SJCRH30 (cell line): ENCODE measurements around the gene ASPHD2. TPM values are rescaled to one million over a fixed set of nuclear protein-coding genes. Genes with fewer than 3 reads are reported as not detected.
A peak's percentile ranks its signal among the peaks of the same experiment; 100 is the strongest.

Experiments used
- DNase-seq, 2 experiments: peaks; one replicate each; pipeline ENCODE4 v3.0.0-alpha.2; 2015 to 2020
- H3K27ac ChIP-seq: fragments of 250-450 bp; sonication (Bioruptor Pico); 2 replicates; pipeline ENCODE4 v1.5.1; 2020; ENCODE audit warnings: mild to moderate bottlenecking, moderate library complexity
- H3K27me3 ChIP-seq: fragments of 250-450 bp; sonication (Bioruptor Pico); 2 replicates; pipeline ENCODE4 v1.5.1; 2020; ENCODE audit warnings: mild to moderate bottlenecking, moderate library complexity
- H3K36me3 ChIP-seq: fragments of 250-450 bp; sonication (Bioruptor Pico); 2 replicates; pipeline ENCODE4 v1.5.1; 2020; ENCODE audit warnings: mild to moderate bottlenecking, moderate library complexity
- H3K4me1 ChIP-seq: fragments of 250-450 bp; sonication (Bioruptor Pico); 2 replicates; pipeline ENCODE4 v1.5.1; 2020; ENCODE audit warnings: mild to moderate bottlenecking, moderate library complexity
- H3K4me3 ChIP-seq: fragments of 250-450 bp; sonication (Bioruptor Pico); 2 replicates; pipeline ENCODE4 v1.5.1; 2020; ENCODE audit warnings: mild to moderate bottlenecking, moderate library complexity
- H3K9me3 ChIP-seq: fragments of 250-450 bp; sonication (Bioruptor Pico); replicated peaks from 2 replicates; pipeline ENCODE4 v1.5.1; 2020; ENCODE audit warnings: mild to moderate bottlenecking, moderate library complexity
- total RNA-seq: library from RNA; depleted of rRNA; stranded (reverse); fragments of >200 nt; shearing (Covaris generic); gene quantifications from 2 replicates; pipeline ENCODE4 v1.2.3, GENCODE V29; 2014

Gene ASPHD2
- total RNA-seq, 1 experiment from 2014 or later: 3.5 TPM

DNA sequence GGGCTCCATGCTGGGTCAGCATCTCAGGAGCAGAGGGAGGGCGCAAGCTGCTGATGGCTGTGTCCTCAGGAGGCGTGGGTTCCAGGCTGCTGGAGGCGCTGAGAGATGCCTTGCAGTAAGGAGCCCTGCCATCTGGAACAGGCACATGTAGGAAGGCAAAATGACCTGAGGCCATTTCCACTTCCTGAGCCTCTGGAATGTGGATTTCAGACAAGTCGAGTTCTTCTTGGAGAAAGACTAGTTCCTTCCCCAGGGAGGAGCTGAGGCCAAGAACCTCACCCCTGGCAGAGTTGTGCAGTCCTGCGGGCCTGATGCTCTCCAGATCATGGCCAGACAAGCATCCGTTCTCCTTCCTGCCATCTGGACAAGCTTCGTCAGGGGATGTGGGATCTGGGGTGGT lies 35.3 kb downstream of the ASPHD2 start:
- H3K36me3 ChIP-seq: peaks cover 20% of the 10 kb centered on the region

DNA sequence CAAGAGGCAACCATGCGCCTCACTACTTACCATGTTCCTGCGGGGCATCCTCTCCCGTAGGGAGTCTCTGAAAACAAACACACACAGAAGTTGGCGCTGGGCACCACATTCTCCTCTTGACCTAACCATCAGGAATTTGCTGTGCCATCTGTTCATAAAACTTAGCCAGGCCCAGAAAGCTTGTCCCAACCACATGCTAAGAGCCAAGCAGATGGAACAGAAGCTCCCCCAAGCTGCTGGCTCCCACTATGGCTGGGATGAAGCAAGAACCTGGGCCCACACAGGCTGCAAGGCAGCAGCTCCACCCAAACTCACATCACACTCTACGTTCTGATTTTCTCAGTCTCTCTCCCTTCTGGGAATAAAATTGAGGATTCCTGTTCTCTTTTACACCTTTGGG lies 37.1 kb downstream of the ASPHD2 start:
- H3K36me3 ChIP-seq: peaks cover 17% of the 10 kb centered on the region
- no peak overlapping the region for H3K4me3 ChIP-seq
- no peaks in the 10 kb centered on the region for H3K27me3 ChIP-seq
- no peaks in the 10 kb centered on the region for H3K9me3 ChIP-seq
- DNase-seq: no peak
- no peak overlapping the region for H3K27ac ChIP-seq
- H3K4me1 ChIP-seq: peaks cover 9% of the 10 kb centered on the region

More for the DNA sequence above, 35.3 kb downstream of the ASPHD2 start:
- no peak for DNase-seq
- no peaks in the 10 kb centered on the region for H3K9me3 ChIP-seq
- no peak overlapping the region for H3K4me3 ChIP-seq
- no peaks in the 10 kb centered on the region for H3K27me3 ChIP-seq
- H3K27ac ChIP-seq: no peak overlapping the region
- no peaks in the 10 kb centered on the region for H3K4me1 ChIP-seq

DNA sequence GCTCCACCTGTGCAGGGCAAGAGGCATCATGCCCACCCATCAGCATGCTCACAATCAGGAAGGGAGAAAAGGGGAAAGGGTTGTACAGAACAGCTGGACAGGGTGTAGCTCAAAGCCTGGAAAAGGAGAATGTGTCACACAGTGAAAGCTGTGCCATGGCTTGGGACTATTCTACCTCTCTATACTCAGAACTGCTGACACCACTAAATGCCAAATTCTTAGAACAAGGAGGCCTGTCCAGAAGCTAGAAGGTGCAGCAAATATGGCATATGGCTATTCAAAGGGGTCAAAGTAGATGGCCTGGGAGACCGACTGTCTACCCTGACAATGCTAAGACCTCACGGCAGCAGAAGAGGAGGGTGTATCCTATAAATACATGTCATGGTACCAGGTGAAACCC lies 41.7 kb downstream of the ASPHD2 start:
- H3K36me3 ChIP-seq: peaks cover 16% of the 10 kb centered on the region
- peaks cover 35% of the 10 kb centered on the region for H3K4me1 ChIP-seq
- no peak overlapping the region for H3K4me3 ChIP-seq
- no peaks in the 10 kb centered on the region for H3K9me3 ChIP-seq
- H3K27me3 ChIP-seq: no peaks in the 10 kb centered on the region
- peak overlapping the region; percentile 57 for H3K27ac ChIP-seq
- no peak for DNase-seq

DNA sequence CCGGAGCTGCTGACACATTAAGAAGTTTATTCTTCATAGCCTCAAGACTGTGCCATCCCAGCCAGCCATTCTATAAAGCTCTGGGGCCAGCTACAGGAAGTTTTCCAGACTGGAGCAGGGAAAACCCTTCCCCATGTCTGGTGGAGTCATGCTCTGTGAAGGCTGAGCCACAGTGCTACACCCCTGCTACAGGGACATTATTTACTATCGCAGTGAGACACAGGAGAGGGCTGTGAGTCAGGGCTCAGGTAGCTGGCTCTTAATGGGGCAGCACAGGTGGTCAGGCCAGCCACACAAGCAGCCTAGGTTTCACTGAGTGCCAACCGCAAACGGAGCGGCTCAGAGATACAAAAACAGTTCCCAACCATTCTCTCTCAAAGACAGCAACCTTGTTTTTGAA lies 42.5 kb downstream of the ASPHD2 start:
- Histone ChIP-seq H3K4me1 (peaks cover 36% of the 10 kb centered on the region), H3K4me3 (no peak overlapping the region), H3K27me3 (no peaks in the 10 kb centered on the region), H3K27ac (peak overlapping the region; percentile 61), H3K36me3 (peaks cover 16% of the 10 kb centered on the region), H3K9me3 (no peaks in the 10 kb centered on the region)
- DNase-seq: peak; percentile 52 to 61

DNA sequence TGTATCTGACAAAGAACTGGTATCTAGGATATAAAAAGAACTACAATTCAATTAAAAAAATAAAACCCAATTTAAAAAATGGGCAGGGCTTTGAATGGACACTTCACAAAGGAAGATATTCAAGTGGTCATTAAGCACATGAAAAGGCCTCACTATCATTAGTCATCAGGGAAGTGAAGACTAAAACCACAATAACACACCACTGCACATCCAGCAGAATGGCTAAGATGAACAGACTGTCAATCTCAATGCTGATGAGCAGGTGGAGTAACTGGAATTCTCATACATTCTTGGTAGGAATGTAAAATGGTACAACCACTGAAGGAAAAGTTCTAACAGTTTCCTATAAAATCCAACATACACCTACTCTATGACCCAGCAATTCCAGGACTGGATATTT lies 45.6 kb downstream of the ASPHD2 start:
- peaks cover 50% of the 10 kb centered on the region for H3K4me1 ChIP-seq
- H3K36me3 ChIP-seq: peaks cover 7% of the 10 kb centered on the region
- DNase-seq: peak in 1 of 2 experiments; percentile 13
- peak overlapping the region; percentile 49 for H3K27ac ChIP-seq
- no peaks in the 10 kb centered on the region for H3K9me3 ChIP-seq
- no peak overlapping the region for H3K4me3 ChIP-seq
- no peaks in the 10 kb centered on the region for H3K27me3 ChIP-seq

DNA sequence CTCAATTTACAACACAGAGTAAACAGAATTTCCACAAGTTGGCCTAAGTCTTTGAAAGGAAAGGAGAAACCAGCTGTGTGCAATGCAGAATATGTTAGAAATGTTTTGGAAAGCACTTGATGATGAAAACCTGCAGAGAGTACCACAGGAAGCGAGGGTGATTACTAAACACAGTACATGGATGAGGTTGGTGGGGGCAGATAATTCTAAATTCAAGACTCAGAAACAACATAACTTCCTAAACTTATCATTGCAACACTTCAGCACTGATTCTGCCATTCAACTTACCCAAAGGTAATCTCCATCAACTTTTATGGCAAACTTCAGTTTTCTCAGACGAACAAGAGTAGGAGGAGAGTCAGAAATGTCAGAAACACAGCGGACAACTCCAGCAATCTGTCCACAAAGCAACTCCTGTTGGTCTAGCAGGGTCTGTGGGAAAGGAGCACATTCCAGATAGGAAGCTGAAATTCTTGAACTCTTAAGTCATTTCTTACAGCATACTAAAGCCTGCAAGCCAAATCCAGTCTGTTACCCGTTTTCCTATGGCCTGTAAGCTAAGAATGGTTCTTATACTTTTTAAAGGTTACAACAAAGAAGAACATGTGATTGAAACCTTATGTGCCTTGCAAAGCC lies 47.8 kb downstream of the ASPHD2 start:
- DNase-seq: peak; percentile 38 to 40
- no peaks in the 10 kb centered on the region for H3K27me3 ChIP-seq
- H3K4me3 ChIP-seq: peak overlapping the region; percentile 3; the same call in 1 of the 2 replicates
- H3K36me3 ChIP-seq: peaks cover 7% of the 10 kb centered on the region
- H3K27ac ChIP-seq: peak overlapping the region; percentile 79
- H3K4me1 ChIP-seq: peaks cover 39% of the 10 kb centered on the region
- H3K9me3 ChIP-seq: no peaks in the 10 kb centered on the region

DNA sequence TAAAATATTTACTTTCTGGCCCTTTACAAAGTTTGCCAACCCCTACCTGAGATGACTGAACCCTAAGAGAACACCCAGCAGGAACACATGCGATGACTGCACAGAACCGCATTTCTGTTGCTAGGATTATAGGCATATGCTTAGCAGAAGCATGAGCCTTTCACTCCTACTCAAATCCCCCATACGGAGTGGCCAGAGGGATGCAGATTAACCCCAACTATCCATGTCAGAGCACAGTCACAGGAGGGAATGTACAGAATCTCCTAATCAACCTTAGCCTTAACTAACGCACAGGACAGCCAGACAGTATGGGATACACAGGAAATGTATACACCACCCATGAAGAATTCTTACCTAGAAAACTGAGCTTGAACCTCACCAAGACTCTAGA lies 48.3 kb downstream of the ASPHD2 start:
- DNase-seq: peak; percentile 12 to 15
- peaks cover 35% of the 10 kb centered on the region for H3K4me1 ChIP-seq
- H3K4me3 ChIP-seq: peak overlapping the region; percentile 1; the same call in 1 of the 2 replicates
- no peaks in the 10 kb centered on the region for H3K27me3 ChIP-seq
- peak overlapping the region; percentile 79 for H3K27ac ChIP-seq
- H3K9me3 ChIP-seq: no peaks in the 10 kb centered on the region
- peaks cover 7% of the 10 kb centered on the region for H3K36me3 ChIP-seq

DNA sequence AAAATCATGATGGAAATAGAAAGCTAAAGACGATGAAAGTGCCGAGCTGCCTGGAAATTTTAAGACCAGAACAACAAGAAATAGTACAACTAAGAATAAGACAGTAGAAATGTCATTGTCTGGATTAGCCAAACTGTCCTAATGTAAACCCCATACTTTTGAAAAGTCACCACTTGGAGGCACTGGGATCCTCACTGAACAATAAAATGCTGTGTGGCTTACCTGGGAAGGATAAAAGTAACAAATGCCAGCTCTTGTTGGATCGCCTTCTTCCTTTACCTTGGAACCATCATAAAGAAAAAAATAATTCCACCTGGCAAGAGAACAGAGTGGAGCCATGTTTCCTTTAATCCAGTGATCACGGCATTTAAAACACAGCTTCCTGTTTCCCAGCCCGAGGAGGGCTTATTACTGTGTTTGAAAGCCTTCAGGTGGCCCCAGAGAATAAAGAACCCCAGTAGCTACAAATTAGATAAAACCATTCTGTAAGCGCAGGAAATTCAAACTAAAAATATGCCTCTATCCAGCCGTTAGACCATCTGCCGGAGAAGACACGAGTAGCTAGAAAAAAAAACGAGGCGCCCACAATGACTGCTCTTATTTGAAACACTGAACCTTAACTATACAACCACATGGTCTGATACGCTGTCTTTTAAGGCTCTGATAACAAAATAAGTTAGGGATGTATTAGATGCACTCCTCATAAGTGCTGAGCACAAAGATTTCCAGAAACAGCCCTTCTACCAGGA lies 50.2 kb downstream of the ASPHD2 start:
- peaks cover 7% of the 10 kb centered on the region for H3K36me3 ChIP-seq
- H3K27ac ChIP-seq: no peak overlapping the region
- H3K9me3 ChIP-seq: no peaks in the 10 kb centered on the region
- no peak overlapping the region for H3K4me3 ChIP-seq
- no peak for DNase-seq
- H3K4me1 ChIP-seq: peaks cover 32% of the 10 kb centered on the region
- no peaks in the 10 kb centered on the region for H3K27me3 ChIP-seq

DNA sequence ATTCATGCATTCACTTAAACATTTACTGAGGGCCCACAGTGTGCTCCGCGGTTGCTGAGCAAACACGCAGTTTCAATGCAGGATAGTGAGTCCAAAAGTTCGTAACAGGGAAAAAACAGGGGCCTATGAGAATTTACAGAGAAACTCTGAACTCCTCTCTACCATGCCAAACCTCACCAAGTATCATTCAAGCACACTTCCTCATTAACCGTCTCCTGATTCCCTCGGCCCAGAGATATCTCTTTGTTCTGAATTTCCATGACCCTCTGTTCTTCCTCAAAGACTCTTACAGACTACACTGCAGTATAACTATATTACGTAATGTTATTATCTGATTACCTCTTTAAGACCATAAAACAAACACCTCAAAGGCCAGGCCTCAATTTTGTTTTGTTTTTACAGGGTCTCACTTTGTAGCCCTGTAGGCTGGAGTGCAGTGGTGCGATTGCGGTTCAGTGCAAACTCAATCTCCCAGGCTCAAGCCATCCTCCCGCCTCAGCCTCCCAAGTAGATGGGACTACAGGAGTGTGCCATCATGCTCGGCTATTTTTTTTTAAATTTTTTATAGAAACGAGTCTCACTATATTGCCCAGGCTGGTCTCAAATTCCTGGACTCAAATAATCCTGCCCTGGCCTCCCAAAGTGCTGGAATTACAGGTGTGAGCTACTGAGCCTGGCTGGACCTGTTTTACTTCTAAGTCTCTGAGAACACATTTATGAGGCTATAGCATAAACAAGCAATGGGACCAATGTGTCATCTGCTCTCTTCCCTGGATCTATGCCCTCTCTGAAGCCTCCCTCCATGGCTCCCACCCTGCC lies 50.9 kb downstream of the ASPHD2 start:
- H3K36me3 ChIP-seq: peaks cover 4% of the 10 kb centered on the region; the same call in 1 of the 2 replicates
- peaks cover 24% of the 10 kb centered on the region for H3K4me1 ChIP-seq

DNA sequence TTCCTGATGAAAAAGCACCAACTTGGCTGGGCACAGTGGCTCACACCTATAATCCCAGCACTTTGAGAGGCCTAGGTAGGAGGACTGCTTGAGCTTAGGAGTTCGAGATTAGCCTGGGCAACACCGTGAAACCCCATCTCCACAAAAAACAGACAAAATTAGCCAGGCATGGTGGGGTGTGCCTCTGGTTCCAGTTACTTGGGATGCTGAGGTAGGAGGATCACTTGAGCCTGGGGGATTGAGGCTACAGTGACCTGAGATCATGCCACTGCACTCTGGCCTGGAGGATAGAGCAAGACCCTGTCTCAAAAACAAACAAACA lies 51.5 kb downstream of the ASPHD2 start:
- Histone ChIP-seq H3K36me3 (peaks cover 2% of the 10 kb centered on the region; the same call in 1 of the 2 replicates), H3K4me1 (peaks cover 23% of the 10 kb centered on the region), H3K9me3 (no peaks in the 10 kb centered on the region), H3K27me3 (no peaks in the 10 kb centered on the region), H3K4me3 (no peak overlapping the region), H3K27ac (no peak overlapping the region)
- no peak for DNase-seq

More for the DNA sequence above, 50.9 kb downstream of the ASPHD2 start:
- H3K27me3 ChIP-seq: no peaks in the 10 kb centered on the region
- no peaks in the 10 kb centered on the region for H3K9me3 ChIP-seq
- no peak for DNase-seq
- H3K27ac ChIP-seq: no peak overlapping the region
- no peak overlapping the region for H3K4me3 ChIP-seq

DNA sequence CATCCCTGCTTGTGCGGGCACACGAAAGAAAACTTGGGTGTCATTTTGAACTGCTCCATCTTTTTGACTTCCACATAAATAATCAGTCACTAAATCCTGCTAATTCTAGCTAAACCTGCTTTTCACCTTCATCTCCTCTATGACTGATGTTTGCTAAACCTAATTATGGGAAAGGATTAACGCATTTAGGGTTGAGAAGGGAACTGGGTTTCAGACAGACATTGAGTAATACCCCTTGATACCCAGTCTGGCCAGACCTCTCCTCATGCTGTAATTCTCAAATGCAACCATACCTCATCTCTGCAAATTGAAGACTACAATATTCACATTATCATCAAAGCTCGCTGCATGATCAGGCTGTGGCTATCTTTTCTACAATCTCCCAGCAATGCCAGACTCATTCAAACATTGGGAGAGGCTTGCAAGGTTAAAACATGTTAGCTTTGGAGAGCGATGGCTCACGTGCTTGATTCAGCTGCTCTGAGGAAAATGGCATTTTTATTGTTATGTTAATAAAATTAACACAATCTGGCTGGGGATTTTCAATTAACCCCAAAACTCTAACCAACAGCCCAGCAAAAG lies 52.1 kb downstream of the ASPHD2 start:
- Histone ChIP-seq H3K9me3 (no peaks in the 10 kb centered on the region), H3K36me3 (no peaks in the 10 kb centered on the region), H3K27ac (no peak overlapping the region), H3K4me1 (peaks cover 23% of the 10 kb centered on the region), H3K27me3 (no peaks in the 10 kb centered on the region), H3K4me3 (no peak overlapping the region)
- no peak for DNase-seq

DNA sequence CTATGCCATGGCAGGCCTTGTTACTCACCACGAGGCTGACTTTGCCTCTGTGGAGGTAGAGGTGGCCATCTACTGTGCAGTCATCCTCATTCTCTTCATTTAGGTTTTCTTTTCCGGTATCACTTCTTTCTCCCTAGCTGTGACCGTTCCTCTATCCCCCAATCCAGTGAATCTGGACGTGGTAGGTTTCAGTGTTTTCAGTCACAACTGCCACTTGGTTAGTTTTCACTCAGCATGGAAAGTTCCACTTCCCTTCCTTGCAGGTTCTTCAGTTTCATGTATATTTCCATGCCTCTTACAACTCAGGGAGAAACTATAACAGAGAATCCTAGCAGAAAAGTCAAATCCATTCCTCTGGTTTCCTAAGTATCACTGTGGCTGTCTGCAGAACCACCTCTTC lies 52.6 kb downstream of the ASPHD2 start:
- H3K27ac ChIP-seq: no peak overlapping the region
- no peaks in the 10 kb centered on the region for H3K36me3 ChIP-seq
- no peaks in the 10 kb centered on the region for H3K9me3 ChIP-seq
- DNase-seq: no peak
- H3K4me1 ChIP-seq: peaks cover 20% of the 10 kb centered on the region
- H3K27me3 ChIP-seq: no peaks in the 10 kb centered on the region
- no peak overlapping the region for H3K4me3 ChIP-seq

DNA sequence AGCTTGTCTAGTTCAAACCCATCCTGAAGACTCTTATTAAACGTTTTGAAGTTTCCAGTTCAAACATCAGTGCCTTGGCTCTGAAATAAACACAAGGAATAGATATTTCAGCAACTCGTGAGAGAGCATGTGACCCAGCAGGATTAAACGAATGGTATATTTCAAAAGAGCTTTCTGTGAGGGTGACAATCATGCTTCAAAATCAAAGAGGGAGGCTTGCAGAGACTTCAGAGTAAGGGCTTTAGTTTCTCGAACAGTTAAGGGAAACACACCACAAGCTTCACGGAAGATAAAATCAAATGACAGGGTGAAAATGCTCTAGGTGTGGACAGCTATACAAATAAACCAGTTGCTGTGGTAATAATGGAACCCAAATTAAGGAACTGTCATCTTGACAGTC lies 53.1 kb downstream of the ASPHD2 start:
- Histone ChIP-seq H3K27ac (no peak overlapping the region), H3K4me1 (peaks cover 16% of the 10 kb centered on the region), H3K9me3 (no peaks in the 10 kb centered on the region), H3K4me3 (no peak overlapping the region), H3K27me3 (no peaks in the 10 kb centered on the region), H3K36me3 (no peaks in the 10 kb centered on the region)
- no peak for DNase-seq

DNA sequence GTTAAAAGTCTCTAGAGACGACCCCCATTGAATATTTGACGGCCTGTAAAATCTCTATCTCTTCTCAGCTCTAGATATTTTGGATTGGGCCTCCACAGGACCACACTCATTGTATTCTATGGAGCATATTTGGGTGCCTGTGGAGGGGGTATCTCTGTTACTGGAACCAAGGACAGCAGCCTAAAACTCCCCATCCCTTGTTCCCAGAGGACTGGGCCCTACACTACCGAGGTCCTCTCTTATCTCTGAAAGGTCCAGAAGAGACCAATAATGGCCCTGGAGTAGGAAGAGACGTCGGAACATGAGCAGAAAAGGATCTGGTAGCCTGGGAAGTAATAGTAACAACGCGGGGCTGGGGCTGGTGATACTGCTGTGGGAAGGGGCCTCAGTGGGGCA lies 54.0 kb downstream of the ASPHD2 start:
- peaks cover 8% of the 10 kb centered on the region for H3K4me1 ChIP-seq
- no peaks in the 10 kb centered on the region for H3K9me3 ChIP-seq

More for the DNA sequence above, 54.0 kb downstream of the ASPHD2 start:
- Histone ChIP-seq H3K4me3 (peak overlapping the region; percentile 92), H3K36me3 (no peaks in the 10 kb centered on the region), H3K27ac (peak overlapping the region; percentile 89), H3K27me3 (no peaks in the 10 kb centered on the region)
- no peak for DNase-seq
